Measurements from ENCODE around the gene EHF.

DNA sequence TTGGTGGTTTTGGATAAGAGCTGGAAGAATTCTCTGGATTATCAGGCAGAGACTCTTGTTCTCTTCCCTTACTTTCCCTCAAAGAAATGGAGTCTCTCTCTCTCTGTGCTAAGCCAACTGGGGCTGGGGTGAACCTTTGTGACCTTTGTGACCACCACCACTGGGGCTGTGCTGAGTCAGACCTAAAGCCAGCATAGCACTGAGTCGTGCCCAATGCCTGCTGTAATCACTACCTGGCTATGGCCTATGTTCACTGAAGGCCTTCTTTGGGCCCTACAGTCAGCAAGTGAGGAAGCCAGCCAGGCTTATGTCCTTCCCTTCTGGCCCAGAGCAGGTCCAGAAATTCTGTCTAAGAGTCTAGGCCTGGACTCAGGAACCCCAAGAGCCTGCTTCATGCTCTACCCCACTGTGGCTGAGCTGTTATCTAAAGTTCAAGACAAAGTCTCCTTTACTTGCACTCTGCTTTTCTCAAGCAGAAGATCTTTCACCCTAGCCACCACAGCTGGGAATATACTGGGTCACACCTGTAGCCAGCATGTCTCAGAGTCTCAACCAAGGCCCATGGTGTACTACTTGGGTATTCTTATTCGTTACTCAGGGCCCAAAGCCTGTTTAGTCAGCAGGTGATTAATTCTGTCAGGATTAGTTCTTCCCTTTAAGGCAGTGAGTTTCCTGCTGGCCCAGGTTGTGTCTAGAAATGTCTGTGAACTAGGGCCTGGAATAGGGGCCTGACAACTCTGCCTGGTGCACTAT lies 86.0 kb downstream of the EHF start:
- TF ChIP-seq, protein P1, sequence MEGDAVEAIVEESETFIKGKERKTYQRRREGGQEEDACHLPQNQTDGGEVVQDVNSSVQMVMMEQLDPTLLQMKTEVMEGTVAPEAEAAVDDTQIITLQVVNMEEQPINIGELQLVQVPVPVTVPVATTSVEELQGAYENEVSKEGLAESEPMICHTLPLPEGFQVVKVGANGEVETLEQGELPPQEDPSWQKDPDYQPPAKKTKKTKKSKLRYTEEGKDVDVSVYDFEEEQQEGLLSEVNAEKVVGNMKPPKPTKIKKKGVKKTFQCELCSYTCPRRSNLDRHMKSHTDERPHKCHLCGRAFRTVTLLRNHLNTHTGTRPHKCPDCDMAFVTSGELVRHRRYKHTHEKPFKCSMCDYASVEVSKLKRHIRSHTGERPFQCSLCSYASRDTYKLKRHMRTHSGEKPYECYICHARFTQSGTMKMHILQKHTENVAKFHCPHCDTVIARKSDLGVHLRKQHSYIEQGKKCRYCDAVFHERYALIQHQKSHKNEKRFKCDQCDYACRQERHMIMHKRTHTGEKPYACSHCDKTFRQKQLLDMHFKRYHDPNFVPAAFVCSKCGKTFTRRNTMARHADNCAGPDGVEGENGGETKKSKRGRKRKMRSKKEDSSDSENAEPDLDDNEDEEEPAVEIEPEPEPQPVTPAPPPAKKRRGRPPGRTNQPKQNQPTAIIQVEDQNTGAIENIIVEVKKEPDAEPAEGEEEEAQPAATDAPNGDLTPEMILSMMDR (IDR thresholded peaks at IDR 0.05): no peak
- TF ChIP-seq ZFX (IDR thresholded peaks at IDR 0.05; ENCODE audit: borderline replicate concordance): no peak

Data from 22Rv1 (cell line).